Superior temporal gyrus (tissue), 1 donor: ENCODE results near the gene XG.
"Not testable (repeated sequence)": the region's sequence is repeated elsewhere in the genome, so short reads cannot be mapped to it uniquely, and the experiment has no call there.

Source experiments
- DNase-seq: peaks from one replicate; pipeline ENCODE4 v3.0.0-alpha.2; 2016; ENCODE audit errors: extremely low spot score

XG gene

GRCh38 chrX:2733286-2733685, 18.6 kb upstream of the XG start:
- DNase-seq, result no peak

- DNase-seq, result no peak
These were observed 16.6 kb upstream of the XG start for GRCh38 chrX:2735270-2735669.

GRCh38 chrX:2740672-2741071, 11.2 kb upstream of the XG start:
- no peak for DNase-seq

- DNase-seq, result no peak
These were observed 10.5 kb upstream of the XG start for GRCh38 chrX:2741386-2741785.

- not testable (repeated sequence) for DNase-seq
These were observed 5.6 kb upstream of the XG start for GRCh38 chrX:2746250-2746649.

- no peak for DNase-seq
These were observed 3.5 kb upstream of the XG start for GRCh38 chrX:2748171-2748814.

- DNase-seq, result no peak
These were observed 3.0 kb upstream of the XG start for GRCh38 chrX:2748815-2749188.

GRCh38 chrX:2751291-2751690, 549 bp upstream of the XG start:
- no peak for DNase-seq

GRCh38 chrX:2752441-2752840, 601 bp downstream of the XG start:
- not testable (repeated sequence) for DNase-seq

GRCh38 chrX:2755163-2755715, 3.4 kb downstream of the XG start:
- not testable (repeated sequence) for DNase-seq

GRCh38 chrX:2756548-2756947, 4.7 kb downstream of the XG start:
- no peak for DNase-seq

- no peak for DNase-seq
These were observed 9.4 kb downstream of the XG start for GRCh38 chrX:2761246-2761645.

GRCh38 chrX:2762671-2763070, 10.8 kb downstream of the XG start:
- DNase-seq, result not testable (repeated sequence)

GRCh38 chrX:2764766-2765548, 13.1 kb downstream of the XG start:
- DNase-seq, result not testable (repeated sequence)

GRCh38 chrX:2765549-2765830, 13.7 kb downstream of the XG start:
- DNase-seq, result no peak

- DNase-seq, result no peak
These were observed 15.1 kb downstream of the XG start for GRCh38 chrX:2766906-2767305.

GRCh38 chrX:2767631-2768455, 16.0 kb downstream of the XG start:
- no peak for DNase-seq

GRCh38 chrX:2769615-2770014, 17.8 kb downstream of the XG start:
- DNase-seq, result no peak

GRCh38 chrX:2773166-2774055, 21.6 kb downstream of the XG start:
- DNase-seq, result not testable (repeated sequence)

GRCh38 chrX:2774057-2774456, 22.2 kb downstream of the XG start:
- DNase-seq, result no peak

GRCh38 chrX:2774776-2775175, 22.9 kb downstream of the XG start:
- DNase-seq, result no peak
